HG02571 (cell line): ENCODE measurements around the gene FAIM.
A peak's percentile ranks its signal among the peaks of the same experiment; 100 is the strongest.
"Not testable (repeated sequence)": the region's sequence is repeated elsewhere in the genome, so short reads cannot be mapped to it uniquely, and the experiment has no call there.

Experiments used
- ATAC-seq: cut with Tn5 transposase; IDR thresholded peaks from one replicate; pipeline ENCODE4 v1.9.1; 2021; ENCODE audit warnings: mild to moderate bottlenecking, moderate library complexity; ENCODE audit not compliant: unreplicated experiment

Gene FAIM

GRCh38 chr3:138608322-138609135, at the start of gene FAIM:
Gene FAIM (plus strand): TSS chr3:138608771. CDS start chr3:138619727, 10,956 bp downstream.
- peak; percentile 68 for ATAC-seq

GRCh38 chr3:138559134-138559533, 49.4 kb upstream of the FAIM start:
- no peak for ATAC-seq

- ATAC-seq = no peak
Observed at GRCh38 chr3:138560501-138560900, 48.1 kb upstream of the FAIM start.

GRCh38 chr3:138562902-138563301, 45.7 kb upstream of the FAIM start:
- ATAC-seq = not testable (repeated sequence)

- not testable (repeated sequence) for ATAC-seq
Observed at GRCh38 chr3:138566293-138566692, 42.3 kb upstream of the FAIM start.

- ATAC-seq = no peak
Observed at GRCh38 chr3:138567403-138567802, 41.2 kb upstream of the FAIM start.

- no peak for ATAC-seq
Observed at GRCh38 chr3:138569090-138569489, 39.5 kb upstream of the FAIM start.

GRCh38 chr3:138569624-138570023, 38.9 kb upstream of the FAIM start:
- not testable (repeated sequence) for ATAC-seq

GRCh38 chr3:138573138-138573537, 35.4 kb upstream of the FAIM start:
- no peak for ATAC-seq

GRCh38 chr3:138578141-138578540, 30.4 kb upstream of the FAIM start:
- ATAC-seq = peak; percentile 54

- no peak for ATAC-seq
Observed at GRCh38 chr3:138578961-138579574, 29.5 kb upstream of the FAIM start.

- ATAC-seq = no peak
Observed at GRCh38 chr3:138587374-138587773, 21.2 kb upstream of the FAIM start.

- ATAC-seq = no peak
Observed at GRCh38 chr3:138588445-138588844, 20.1 kb upstream of the FAIM start.

GRCh38 chr3:138591392-138591791, 17.2 kb upstream of the FAIM start:
- no peak for ATAC-seq

- ATAC-seq = no peak
Observed at GRCh38 chr3:138593488-138594149, 15.0 kb upstream of the FAIM start.

GRCh38 chr3:138594150-138594934, 14.2 kb upstream of the FAIM start, which contains the start of gene CEP70:
Gene CEP70 (minus strand): TSS chr3:138594260. CDS start chr3:138572927, 21,333 bp downstream.
- ATAC-seq = peak; percentile 84

GRCh38 chr3:138594935-138595610, 13.5 kb upstream of the FAIM start:
- ATAC-seq = no peak

GRCh38 chr3:138597186-138597976, 11.2 kb upstream of the FAIM start:
- not testable (repeated sequence) for ATAC-seq

- no peak for ATAC-seq
Observed at GRCh38 chr3:138598534-138598933, 10.0 kb upstream of the FAIM start.
